ENCODE data around the gene GDF11.

The GDF11 gene

GRCh38 chr12:55702861-55703260, 40.1 kb upstream of the GDF11 start:
- H3K4me3 ChIP-seq (replicated peaks; ENCODE audit: low read depth, low read length), result no peak overlapping the region
- no peak for DNase-seq (ENCODE audit: low read depth)
- TF ChIP-seq CTCF (IDR thresholded peaks at IDR 0.05; ENCODE audit: low read length, missing control alignments), result no peak

GRCh38 chr12:55703288-55703687, 39.6 kb upstream of the GDF11 start:
- no peak for DNase-seq (ENCODE audit: low read depth)
- no peak for TF ChIP-seq CTCF (IDR thresholded peaks at IDR 0.05; ENCODE audit: low read length, missing control alignments)
- no peak overlapping the region for H3K4me3 ChIP-seq (replicated peaks; ENCODE audit: low read depth, low read length)

- no peak overlapping the region for H3K4me3 ChIP-seq (replicated peaks; ENCODE audit: low read depth, low read length)
- no peak for TF ChIP-seq CTCF (IDR thresholded peaks at IDR 0.05; ENCODE audit: low read length, missing control alignments)
- no peak for DNase-seq (ENCODE audit: low read depth)
Measured at GRCh38 chr12:55703901-55704761, 38.8 kb upstream of the GDF11 start.

- no peak for DNase-seq (ENCODE audit: low read depth)
- H3K4me3 ChIP-seq (replicated peaks; ENCODE audit: low read depth, low read length), result no peak overlapping the region
- TF ChIP-seq CTCF (IDR thresholded peaks at IDR 0.05; ENCODE audit: low read length, missing control alignments), result no peak
Measured at GRCh38 chr12:55704824-55705718, 37.9 kb upstream of the GDF11 start.

GRCh38 chr12:55705782-55706402, 37.0 kb upstream of the GDF11 start:
- TF ChIP-seq CTCF (IDR thresholded peaks at IDR 0.05; ENCODE audit: low read length, missing control alignments), result peak; percentile 22
- DNase-seq (ENCODE audit: low read depth), result no peak
- no peak overlapping the region for H3K4me3 ChIP-seq (replicated peaks; ENCODE audit: low read depth, low read length)

GRCh38 chr12:55706568-55707218, 36.2 kb upstream of the GDF11 start:
- no peak for DNase-seq (ENCODE audit: low read depth)
- no peak for TF ChIP-seq CTCF (IDR thresholded peaks at IDR 0.05; ENCODE audit: low read length, missing control alignments)

More at GRCh38 chr12:55706568-55707218, 36.2 kb upstream of the GDF11 start:
- H3K4me3 ChIP-seq (replicated peaks; ENCODE audit: low read depth, low read length), result peak overlapping the region; percentile 17

All from fibroblast of pulmonary artery (primary cell).